HCT116 (cell line): Measurements from ENCODE around the gene UAP1. TPM values are rescaled to one million over a fixed set of nuclear protein-coding genes. Genes with fewer than 3 reads are reported as not detected.

Source experiments
- ATAC-seq: fragments of 200-7000 bp; cut with Tn5 transposase; 2 replicates; pipeline ENCODE4 v1.9.1; 2020; ENCODE audit warnings: mild to moderate bottlenecking, moderate library complexity
- BruUV-seq: library from RNA; stranded (reverse); fragments of 400-500 nt; replicated peaks from 2 replicates; lab custom pipeline; 2021; lab: Mats Ljungman, UMichigan
- CTCF ChIA-PET: fragments of 300-600 bp; sonication (Branson Sonifier 250); formaldehyde crosslinking; loops from one replicate; lab custom pipeline; 2021; ENCODE audit warnings: antibody characterized with exemption; lab: Charles Lee
- POLR2A ChIA-PET: fragments of 300-600, 350-600 bp; sonication (Branson Sonifier 250); formaldehyde crosslinking; loops from one replicate; lab custom pipeline; 2021; ENCODE audit warnings: antibody characterized with exemption; lab: Charles Lee
- RAD21 ChIA-PET, 2 experiments: fragments of 300-600 bp; sonication (Branson Sonifier 250); formaldehyde crosslinking; loops; one replicate each; lab custom pipeline; 2023; ENCODE audit warnings: low total read pairs in 2 of 2; ENCODE audit not compliant: uncharacterized antibody in 2 of 2, unreplicated experiment in 2 of 2, low non-redundant PET in 1 of 2; lab: Charles Lee
- DNase-seq: peaks from one replicate; pipeline ENCODE4 v3.0.0-alpha.2; 2010; ENCODE audit warnings: low read depth, low spot score
- H2AFZ ChIP-seq: fragments of 200-600 bp; shearing (Covaris generic), sonication (generic); 2 replicates; pipeline ENCODE4 v1.6.1; 2017; ENCODE audit warnings: low read depth, mixed run types, mixed read lengths, antibody characterized with exemption, low read length; ENCODE audit not compliant: poor library complexity, severe bottlenecking
- H3K27ac ChIP-seq: 2 replicates; pipeline ENCODE4 v1.5.1; 2012; ENCODE audit warnings: low read depth, low read length
- H3K27me3 ChIP-seq: fragments of 200-600 bp; sonication (generic); 2 replicates; pipeline ENCODE4 v1.6.1; 2016; ENCODE audit warnings: mixed run types, low read length, mixed read lengths; ENCODE audit not compliant: insufficient read depth
- H3K36me3 ChIP-seq, 2 experiments: fragments of 200-500 bp in 1 of 2; fragments of 200-600 bp in 1 of 2; sonication (Bioruptor generic) in 1 of 2; sonication (generic) in 1 of 2; 2 replicates each; pipeline versions ENCODE4 v1.5.1 to v1.6.1; 2014 to 2016; ENCODE audit warnings: low read length in 2 of 2, inconsistent platforms in 1 of 2, mixed read lengths in 1 of 2, mixed run types in 1 of 2; ENCODE audit not compliant: insufficient read depth in 2 of 2, control insufficient read depth in 1 of 2
- H3K4me1 ChIP-seq, 2 experiments: fragments of 200-600 bp in 1 of 2; sonication (generic) in 1 of 2; 2 replicates each; pipeline versions ENCODE4 v1.5.1 to v1.6.1; 2012 to 2017; ENCODE audit warnings: low read length in 2 of 2, inconsistent platforms in 1 of 2, mild to moderate bottlenecking in 1 of 2, mixed read lengths in 1 of 2, mixed run types in 1 of 2, moderate library complexity in 1 of 2; ENCODE audit not compliant: insufficient read depth in 2 of 2, control insufficient read depth in 1 of 2
- H3K4me2 ChIP-seq: fragments of 200-600 bp; sonication (generic); 2 replicates; pipeline ENCODE4 v1.6.1; 2017; ENCODE audit warnings: mixed run types, low read length, mixed read lengths
- H3K4me3 ChIP-seq, 2 experiments: fragments of 200-600 bp in 1 of 2; sonication (generic) in 1 of 2; replicated peaks in 1 of 2; 2 replicates each; pipeline ENCODE4 v1.5.1; 2011 to 2016; ENCODE audit warnings: low read length in 2 of 2, control low read depth in 1 of 2, low read depth in 1 of 2, mild to moderate bottlenecking in 1 of 2, mixed read lengths in 1 of 2, mixed run types in 1 of 2
- H3K79me2 ChIP-seq: fragments of 200-600 bp; sonication (generic); 2 replicates; pipeline ENCODE4 v1.6.1; 2017; ENCODE audit warnings: mild to moderate bottlenecking, mixed run types, low read length, moderate library complexity, mixed read lengths; ENCODE audit not compliant: insufficient read depth
- H3K9ac ChIP-seq: fragments of 200-600 bp; sonication (generic); 2 replicates; pipeline ENCODE4 v1.6.1; 2016; ENCODE audit warnings: low read length, mixed read lengths
- H3K9me2 ChIP-seq: fragments of 200-600 bp; sonication (generic), shearing (Covaris generic); 2 replicates; pipeline ENCODE4 v1.6.1; 2017; ENCODE audit warnings: mixed run types, mild to moderate bottlenecking, moderate library complexity; ENCODE audit not compliant: insufficient read depth
- H3K9me3 ChIP-seq, 2 experiments: fragments of 200-500 bp in 1 of 2; fragments of 200-600 bp in 1 of 2; sonication (Bioruptor generic) in 1 of 2; sonication (generic) in 1 of 2; 2 replicates each; pipeline ENCODE4 v1.6.1; 2014 to 2017; ENCODE audit warnings: low read length in 2 of 2, mixed read lengths in 2 of 2, inconsistent platforms in 1 of 2, low read depth in 1 of 2, mild to moderate bottlenecking in 1 of 2, mixed run types in 1 of 2, moderate library complexity in 1 of 2; ENCODE audit not compliant: control insufficient read depth in 1 of 2, insufficient read depth in 1 of 2
- H4K20me1 ChIP-seq: fragments of 200-600 bp; sonication (generic), shearing (Covaris generic); 2 replicates; pipeline ENCODE4 v1.6.1; 2017; ENCODE audit warnings: mixed run types, mild to moderate bottlenecking, moderate library complexity; ENCODE audit not compliant: insufficient read depth
- CBX3 ChIP-seq: IDR thresholded peaks from 2 replicates; pipeline ENCODE4 v1.6.1; 2012; ENCODE audit warnings: low read depth
- CEBPB ChIP-seq: IDR thresholded peaks from 2 replicates; pipeline ENCODE4 v1.6.1; 2012; ENCODE audit warnings: low read depth
- EGR1 ChIP-seq: IDR thresholded peaks from 2 replicates; pipeline ENCODE4 v1.6.1; 2012; ENCODE audit warnings: low read depth
- ELF1 ChIP-seq: IDR thresholded peaks from 2 replicates; pipeline ENCODE4 v1.6.1; 2012; ENCODE audit warnings: low read depth, borderline replicate concordance
- EZH2 ChIP-seq: fragments of 200-600 bp; sonication (generic); IDR thresholded peaks from 2 replicates; pipeline ENCODE4 v1.6.1; 2017; ENCODE audit warnings: antibody characterized with exemption, mixed run types
- EZH2phosphoT487 ChIP-seq: fragments of 200-600 bp; IDR thresholded peaks from 2 replicates; pipeline ENCODE4 v1.6.1; 2018; ENCODE audit warnings: antibody characterized with exemption, borderline replicate concordance
- FOSL1 ChIP-seq: IDR thresholded peaks from 2 replicates; pipeline ENCODE4 v1.6.1; 2012; ENCODE audit warnings: low read depth
- JUND ChIP-seq: IDR thresholded peaks from 2 replicates; pipeline ENCODE4 v1.6.1; 2012
- POLR2A ChIP-seq: IDR thresholded peaks from 2 replicates; pipeline ENCODE4 v1.7.0; 2011; ENCODE audit warnings: borderline replicate concordance; ENCODE audit not compliant: insufficient read depth, insufficient read length; ENCODE audit errors: extremely low read depth
- RAD21 ChIP-seq: IDR thresholded peaks from 2 replicates; pipeline ENCODE4 v1.6.1; 2012; ENCODE audit warnings: low read depth, mild to moderate bottlenecking
- SIN3A ChIP-seq: IDR thresholded peaks from 2 replicates; pipeline ENCODE4 v1.6.1; 2012; ENCODE audit warnings: low read depth
- SP1 ChIP-seq: IDR thresholded peaks from 2 replicates; pipeline ENCODE4 v1.6.1; 2012; ENCODE audit warnings: low read depth
- SRF ChIP-seq: IDR thresholded peaks from 2 replicates; pipeline ENCODE4 v1.6.1; 2012; ENCODE audit warnings: low read depth
- TCF7L2 ChIP-seq: IDR thresholded peaks from 2 replicates; pipeline ENCODE4 v1.7.0; 2011; ENCODE audit warnings: borderline replicate concordance, inconsistent platforms; ENCODE audit not compliant: insufficient read depth, insufficient read length; ENCODE audit errors: extremely low read depth
- ZNF274 ChIP-seq: fragments of 200-500 bp; sonication (Bioruptor generic); IDR thresholded peaks from 2 replicates; pipeline ENCODE4 v1.6.1; 2014; ENCODE audit warnings: mild to moderate bottlenecking, low read depth, low read length, inconsistent platforms
- intact Hi-C: fragments of 100-400 bp; cut with micrococcal nuclease; formaldehyde crosslinking; loops from 2 replicates; pipeline ENCODE4 v1.10.0; 2022
- total RNA-seq: library from RNA; stranded (reverse); gene quantifications from one replicate; pipeline ENCODE4 v1.2.1, GENCODE V29; 2021; ENCODE audit not compliant: unreplicated experiment
- TF ChIP-seq, protein P1 (sequence below): IDR thresholded peaks from 2 replicates; pipeline ENCODE4 v1.6.1; 2012
- TF ChIP-seq, protein P2 (sequence below): IDR thresholded peaks from 2 replicates; pipeline ENCODE4 v1.6.1; 2012; ENCODE audit warnings: low read depth
- TF ChIP-seq, protein P3 (sequence below): IDR thresholded peaks from 2 replicates; pipeline ENCODE4 v1.6.1; 2011; ENCODE audit warnings: mild to moderate bottlenecking, low read length, moderate library complexity; ENCODE audit not compliant: insufficient replicate concordance; ENCODE audit errors: extremely low read depth
- TF ChIP-seq, protein P4 (sequence below), 3 experiments: fragments of 200-600 bp in 1 of 3; sonication (generic) in 1 of 3; IDR thresholded peaks in 2 of 3; conservative IDR thresholded peaks in 1 of 3; 2 replicates each; pipeline ENCODE4 v1.5.1; 2012 to 2017; ENCODE audit warnings: low read depth in 2 of 3, low read length in 2 of 3, antibody characterized with exemption in 1 of 3, borderline replicate concordance in 1 of 3, control low read depth in 1 of 3, mild to moderate bottlenecking in 1 of 3, mixed read lengths in 1 of 3, mixed run types in 1 of 3, moderate library complexity in 1 of 3; ENCODE audit not compliant: insufficient read depth in 1 of 3
- TF ChIP-seq, protein P5 (sequence below): IDR thresholded peaks from 2 replicates; pipeline ENCODE4 v1.6.1; 2012

UAP1 gene
- total RNA-seq, 1 experiment from 2014 or later = 51.4 TPM

DNA sequence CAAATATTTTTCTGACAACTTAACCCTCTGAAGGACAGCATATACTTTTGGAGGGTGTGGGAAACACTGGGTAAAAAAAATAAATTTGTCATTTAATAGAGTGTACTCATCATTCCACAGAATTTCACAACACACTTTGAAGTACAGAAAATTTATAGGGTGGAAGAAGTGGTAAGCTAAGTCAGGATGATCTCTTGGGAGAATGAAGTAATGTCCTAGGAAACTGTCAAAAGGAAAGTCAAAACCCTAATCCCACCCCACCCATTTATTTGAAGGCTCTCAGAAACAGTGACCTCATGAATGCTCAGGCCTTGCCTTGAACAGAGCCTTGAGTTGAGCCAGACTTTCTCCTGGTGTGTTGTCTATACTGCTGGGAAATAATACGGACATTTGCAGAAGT lies 7.3 kb upstream of the UAP1 start (continued):
- TF ChIP-seq, protein P1, sequence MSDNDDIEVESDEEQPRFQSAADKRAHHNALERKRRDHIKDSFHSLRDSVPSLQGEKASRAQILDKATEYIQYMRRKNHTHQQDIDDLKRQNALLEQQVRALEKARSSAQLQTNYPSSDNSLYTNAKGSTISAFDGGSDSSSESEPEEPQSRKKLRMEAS = no peak
- no peak for TF ChIP-seq EGR1
- TF ChIP-seq FOSL1 = no peak
- no peak for TF ChIP-seq ELF1
- no peak for TF ChIP-seq JUND

DNA sequence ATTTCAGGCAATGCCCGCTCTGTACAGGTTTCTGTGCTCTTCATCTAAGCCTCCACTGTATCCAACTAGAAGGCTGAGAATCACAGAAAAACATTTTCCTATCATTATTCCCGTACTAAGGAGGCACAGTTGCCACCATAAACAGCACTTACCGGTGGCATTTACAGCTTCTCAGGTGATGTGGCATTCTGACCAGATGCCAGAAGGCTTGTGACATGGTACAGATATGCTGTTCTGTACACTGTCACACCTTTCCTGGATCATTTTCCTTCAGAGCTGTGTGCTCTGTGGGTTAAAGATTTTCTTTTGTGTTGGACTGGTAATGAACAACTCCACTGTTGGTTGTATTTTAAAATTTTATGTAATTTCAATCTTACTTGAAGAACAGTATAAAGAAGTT lies 4.0 kb upstream of the UAP1 start:
- POLR2A ChIA-PET = no interaction called here
- intact Hi-C loops = no loop called here
- BruUV-seq = no TSS peak
- no peaks in the 10 kb centered on the region for H4K20me1 ChIP-seq
- RAD21 ChIA-PET = no interaction called here
- H3K4me2 ChIP-seq = no peak overlapping the region
- CTCF ChIA-PET = no interaction called here
- H2AFZ ChIP-seq = no peak overlapping the region
- DNase-seq (no peak), ATAC-seq (no peak)
- H3K9me3 ChIP-seq = no peaks in the 10 kb centered on the region
- no peak overlapping the region for H3K9ac ChIP-seq
- H3K9me2 ChIP-seq = no peaks in the 10 kb centered on the region
- H3K36me3 ChIP-seq = no peaks in the 10 kb centered on the region
- H3K4me3 ChIP-seq = no peak overlapping the region
- H3K4me1 ChIP-seq = peaks cover 0 to 14% of the 10 kb centered on the region in 2 experiments; a peak in 3 of 4 replicates
- peaks cover 9% of the 10 kb centered on the region for H3K79me2 ChIP-seq
- H3K27ac ChIP-seq = no peak overlapping the region
- no peaks in the 10 kb centered on the region for H3K27me3 ChIP-seq
- TF ChIP-seq TCF7L2 (no peak), FOSL1 (no peak), SRF (no peak), SIN3A (no peak), POLR2A (no peak), CEBPB (no peak), JUND (no peak), EZH2 (no peak), ZNF274 (no peak), ELF1 (no peak), EZH2phosphoT487 (no peak), RAD21 (no peak), CBX3 (no peak), SP1 (no peak)
- TF ChIP-seq, protein P2, sequence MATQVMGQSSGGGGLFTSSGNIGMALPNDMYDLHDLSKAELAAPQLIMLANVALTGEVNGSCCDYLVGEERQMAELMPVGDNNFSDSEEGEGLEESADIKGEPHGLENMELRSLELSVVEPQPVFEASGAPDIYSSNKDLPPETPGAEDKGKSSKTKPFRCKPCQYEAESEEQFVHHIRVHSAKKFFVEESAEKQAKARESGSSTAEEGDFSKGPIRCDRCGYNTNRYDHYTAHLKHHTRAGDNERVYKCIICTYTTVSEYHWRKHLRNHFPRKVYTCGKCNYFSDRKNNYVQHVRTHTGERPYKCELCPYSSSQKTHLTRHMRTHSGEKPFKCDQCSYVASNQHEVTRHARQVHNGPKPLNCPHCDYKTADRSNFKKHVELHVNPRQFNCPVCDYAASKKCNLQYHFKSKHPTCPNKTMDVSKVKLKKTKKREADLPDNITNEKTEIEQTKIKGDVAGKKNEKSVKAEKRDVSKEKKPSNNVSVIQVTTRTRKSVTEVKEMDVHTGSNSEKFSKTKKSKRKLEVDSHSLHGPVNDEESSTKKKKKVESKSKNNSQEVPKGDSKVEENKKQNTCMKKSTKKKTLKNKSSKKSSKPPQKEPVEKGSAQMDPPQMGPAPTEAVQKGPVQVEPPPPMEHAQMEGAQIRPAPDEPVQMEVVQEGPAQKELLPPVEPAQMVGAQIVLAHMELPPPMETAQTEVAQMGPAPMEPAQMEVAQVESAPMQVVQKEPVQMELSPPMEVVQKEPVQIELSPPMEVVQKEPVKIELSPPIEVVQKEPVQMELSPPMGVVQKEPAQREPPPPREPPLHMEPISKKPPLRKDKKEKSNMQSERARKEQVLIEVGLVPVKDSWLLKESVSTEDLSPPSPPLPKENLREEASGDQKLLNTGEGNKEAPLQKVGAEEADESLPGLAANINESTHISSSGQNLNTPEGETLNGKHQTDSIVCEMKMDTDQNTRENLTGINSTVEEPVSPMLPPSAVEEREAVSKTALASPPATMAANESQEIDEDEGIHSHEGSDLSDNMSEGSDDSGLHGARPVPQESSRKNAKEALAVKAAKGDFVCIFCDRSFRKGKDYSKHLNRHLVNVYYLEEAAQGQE = no peak
- TF ChIP-seq, protein P3, sequence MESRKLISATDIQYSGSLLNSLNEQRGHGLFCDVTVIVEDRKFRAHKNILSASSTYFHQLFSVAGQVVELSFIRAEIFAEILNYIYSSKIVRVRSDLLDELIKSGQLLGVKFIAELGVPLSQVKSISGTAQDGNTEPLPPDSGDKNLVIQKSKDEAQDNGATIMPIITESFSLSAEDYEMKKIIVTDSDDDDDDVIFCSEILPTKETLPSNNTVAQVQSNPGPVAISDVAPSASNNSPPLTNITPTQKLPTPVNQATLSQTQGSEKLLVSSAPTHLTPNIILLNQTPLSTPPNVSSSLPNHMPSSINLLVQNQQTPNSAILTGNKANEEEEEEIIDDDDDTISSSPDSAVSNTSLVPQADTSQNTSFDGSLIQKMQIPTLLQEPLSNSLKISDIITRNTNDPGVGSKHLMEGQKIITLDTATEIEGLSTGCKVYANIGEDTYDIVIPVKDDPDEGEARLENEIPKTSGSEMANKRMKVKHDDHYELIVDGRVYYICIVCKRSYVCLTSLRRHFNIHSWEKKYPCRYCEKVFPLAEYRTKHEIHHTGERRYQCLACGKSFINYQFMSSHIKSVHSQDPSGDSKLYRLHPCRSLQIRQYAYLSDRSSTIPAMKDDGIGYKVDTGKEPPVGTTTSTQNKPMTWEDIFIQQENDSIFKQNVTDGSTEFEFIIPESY = no peak
- TF ChIP-seq, protein P4, sequence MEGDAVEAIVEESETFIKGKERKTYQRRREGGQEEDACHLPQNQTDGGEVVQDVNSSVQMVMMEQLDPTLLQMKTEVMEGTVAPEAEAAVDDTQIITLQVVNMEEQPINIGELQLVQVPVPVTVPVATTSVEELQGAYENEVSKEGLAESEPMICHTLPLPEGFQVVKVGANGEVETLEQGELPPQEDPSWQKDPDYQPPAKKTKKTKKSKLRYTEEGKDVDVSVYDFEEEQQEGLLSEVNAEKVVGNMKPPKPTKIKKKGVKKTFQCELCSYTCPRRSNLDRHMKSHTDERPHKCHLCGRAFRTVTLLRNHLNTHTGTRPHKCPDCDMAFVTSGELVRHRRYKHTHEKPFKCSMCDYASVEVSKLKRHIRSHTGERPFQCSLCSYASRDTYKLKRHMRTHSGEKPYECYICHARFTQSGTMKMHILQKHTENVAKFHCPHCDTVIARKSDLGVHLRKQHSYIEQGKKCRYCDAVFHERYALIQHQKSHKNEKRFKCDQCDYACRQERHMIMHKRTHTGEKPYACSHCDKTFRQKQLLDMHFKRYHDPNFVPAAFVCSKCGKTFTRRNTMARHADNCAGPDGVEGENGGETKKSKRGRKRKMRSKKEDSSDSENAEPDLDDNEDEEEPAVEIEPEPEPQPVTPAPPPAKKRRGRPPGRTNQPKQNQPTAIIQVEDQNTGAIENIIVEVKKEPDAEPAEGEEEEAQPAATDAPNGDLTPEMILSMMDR (IDR thresholded peaks at IDR 0.05 in 2 of 3, conservative IDR thresholded peaks at IDR 0.05 in 1 of 3; ENCODE audit: borderline replicate concordance in 1 of 3, insufficient read depth in 1 of 3, low read depth in 2 of 3, low read length in 2 of 3) = no peak
- TF ChIP-seq, protein P5, sequence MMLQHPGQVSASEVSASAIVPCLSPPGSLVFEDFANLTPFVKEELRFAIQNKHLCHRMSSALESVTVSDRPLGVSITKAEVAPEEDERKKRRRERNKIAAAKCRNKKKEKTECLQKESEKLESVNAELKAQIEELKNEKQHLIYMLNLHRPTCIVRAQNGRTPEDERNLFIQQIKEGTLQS = no peak
